Measurements from ENCODE around the gene ATF3.
A peak's percentile ranks its signal among the peaks of the same experiment; 100 is the strongest.

- TF ChIP-seq BACH2 (CRISPR knock-in tag; IDR thresholded peaks at IDR 0.05; ENCODE audit: borderline replicate concordance): no peak
- TF ChIP-seq TCF4 (CRISPR knock-in tag; IDR thresholded peaks at IDR 0.05; ENCODE audit: borderline replicate concordance): no peak
- TF ChIP-seq RARB (CRISPR knock-in tag; IDR thresholded peaks at IDR 0.05): no peak
- TF ChIP-seq OSR1 (CRISPR knock-in tag; IDR thresholded peaks at IDR 0.05): no peak
- TF ChIP-seq CREB5 (CRISPR knock-in tag; IDR thresholded peaks at IDR 0.05; ENCODE audit: low read depth): 0 out of 2 replicates have a peak, but pooled peaks have one; percentile 33
- TF ChIP-seq ARNTL (CRISPR knock-in tag; IDR thresholded peaks at IDR 0.05; ENCODE audit: borderline replicate concordance, low read depth): no peak
- TF ChIP-seq ZNF70 (CRISPR knock-in tag; IDR thresholded peaks at IDR 0.05): no peak
- TF ChIP-seq CSRNP3 (CRISPR knock-in tag; IDR thresholded peaks at IDR 0.05): peak; percentile 16; the same call in 1 of the 2 replicates
- TF ChIP-seq ZNF565 (CRISPR knock-in tag; conservative IDR thresholded peaks at IDR 0.05; ENCODE audit: low read depth): no peak
- TF ChIP-seq TSHZ2 (CRISPR knock-in tag; IDR thresholded peaks at IDR 0.05): 0 out of 2 replicates have a peak, but pooled peaks have one; percentile 23
- peak; percentile 46; the same call in 1 of the 2 replicates for TF ChIP-seq GLIS3 (CRISPR knock-in tag; IDR thresholded peaks at IDR 0.05)
- TF ChIP-seq PATZ1 (CRISPR knock-in tag; IDR thresholded peaks at IDR 0.05; ENCODE audit: borderline replicate concordance): peak; percentile 2; the same call in 1 of the 2 replicates
- TF ChIP-seq ZNF8 (CRISPR knock-in tag; IDR thresholded peaks at IDR 0.05): no peak
- no peak for TF ChIP-seq CSDC2 (CRISPR knock-in tag; IDR thresholded peaks at IDR 0.05)
These were observed at the start of gene ATF3 for GRCh38 chr1:212608392-212608958.

All from SK-N-SH treated with all-trans-retinoic acid at 6 μM for 48 hours (cell line).